Glomerular endothelial cell (primary cell): ENCODE data around the gene WDR31. TPM values are rescaled to one million over a fixed set of nuclear protein-coding genes. Genes with fewer than 3 reads are reported as not detected.
"Not testable (repeated sequence)": the region's sequence is repeated elsewhere in the genome, so short reads cannot be mapped to it uniquely, and the experiment has no call there.

Source experiments
- DNase-seq: peaks from one replicate; pipeline ENCODE4 v3.0.0-alpha.2; 2011; ENCODE audit warnings: low read depth, low spot score; ENCODE audit errors: extremely low read depth
- total RNA-seq: library from RNA; depleted of rRNA; stranded (reverse); fragments of >200 nt; gene quantifications from 2 replicates; pipeline ENCODE4 v1.2.3, GENCODE V29; 2015

WDR31 gene
- total RNA-seq, 1 donor from 2014 or later: 0.99 TPM

DNA sequence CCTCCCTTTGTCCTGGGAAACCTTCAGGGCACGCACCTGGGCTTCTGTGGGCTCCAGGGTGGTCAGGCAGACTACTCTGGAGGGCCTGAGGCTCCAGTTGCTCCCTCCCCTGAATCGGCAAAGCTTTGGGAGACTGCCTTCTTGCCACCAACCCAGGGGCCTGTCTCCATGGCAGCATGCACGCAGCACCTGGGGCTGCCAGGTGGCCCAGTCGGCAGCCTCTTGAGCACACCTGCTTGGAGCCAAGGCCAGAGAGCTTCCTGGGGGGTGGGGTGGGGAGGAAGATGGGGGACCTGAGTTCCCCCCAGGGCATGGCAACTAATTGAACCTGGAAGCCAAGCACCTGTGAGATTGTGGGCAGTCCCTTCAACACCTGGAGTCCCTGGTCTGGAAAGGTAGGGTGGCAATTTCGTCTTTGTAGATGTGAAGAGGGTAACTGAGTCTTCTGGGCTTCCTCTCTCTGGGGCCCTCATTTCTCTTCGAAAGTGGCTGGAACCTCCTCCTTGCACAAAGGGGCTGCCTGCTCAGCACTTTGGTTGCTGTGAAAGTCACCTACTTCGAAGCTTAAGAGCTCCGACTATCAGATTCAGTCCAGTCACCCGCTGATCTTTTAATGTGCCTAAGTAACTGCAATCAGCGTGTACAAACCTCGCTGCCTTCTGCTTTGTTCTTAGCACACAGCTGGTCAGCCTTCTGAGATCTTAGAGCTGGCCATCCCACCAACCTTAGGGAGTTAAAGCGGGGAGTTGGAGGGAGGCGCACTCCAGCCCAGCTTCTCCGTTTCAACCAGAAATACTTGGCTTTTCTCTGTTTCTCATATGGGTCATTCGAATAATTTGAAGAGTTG, 40.9 kb downstream of the WDR31 start:
- DNase-seq: no peak

DNA sequence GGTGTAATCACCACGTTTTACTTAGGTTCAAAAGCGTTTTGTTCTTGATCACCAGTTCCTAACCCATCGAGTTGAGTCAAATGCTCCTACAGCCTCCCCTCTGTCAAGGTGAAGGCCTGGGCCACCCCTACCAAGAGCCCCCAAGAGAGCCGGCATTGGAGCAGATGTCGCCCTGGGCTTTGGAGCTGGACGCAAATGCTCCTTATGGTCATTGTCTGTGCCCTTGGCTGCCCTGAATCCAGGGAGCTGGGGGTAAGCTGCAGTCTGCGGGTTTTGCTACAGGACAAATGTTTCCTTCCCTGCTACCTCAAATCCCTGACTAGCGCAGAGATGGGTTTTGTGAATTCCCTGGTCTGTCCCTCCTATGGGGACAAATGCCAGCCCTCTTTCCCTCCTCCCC, 41.8 kb downstream of the WDR31 start:
- no peak for DNase-seq

DNA sequence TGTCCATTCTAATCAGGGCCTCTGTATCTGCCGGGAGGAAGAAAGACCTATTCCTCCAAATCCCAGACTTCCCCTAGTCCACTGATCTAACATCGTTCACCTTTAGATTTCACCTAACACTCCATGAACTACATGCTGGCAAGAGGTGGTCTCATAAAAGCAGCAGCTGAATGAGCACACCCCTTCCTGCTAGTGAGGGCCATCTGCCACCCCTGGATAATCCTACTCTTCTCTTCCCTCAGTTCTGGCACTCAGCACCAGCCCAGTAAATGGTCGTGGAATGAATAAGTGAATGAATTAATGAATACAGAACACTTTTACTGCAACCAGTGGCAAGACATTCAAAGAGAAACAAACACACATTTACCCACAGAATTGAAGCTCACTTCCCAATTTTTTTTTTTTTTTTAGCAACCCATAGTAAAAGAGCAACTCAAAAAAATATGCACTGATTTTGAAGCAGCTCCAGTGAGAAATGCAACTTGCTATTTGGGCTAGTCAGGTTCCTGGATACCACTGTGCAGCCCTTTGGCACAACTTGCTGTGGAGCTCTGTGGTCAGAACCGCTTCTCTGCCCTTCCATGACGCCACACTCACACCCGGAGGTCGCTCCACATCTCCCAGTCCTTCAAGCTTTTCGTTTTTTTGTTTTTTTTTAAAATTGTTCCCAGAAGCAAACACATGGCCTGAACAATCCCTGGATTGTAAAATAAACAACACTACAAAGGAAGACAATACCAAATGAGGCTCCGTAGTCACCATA, 43.1 kb downstream of the WDR31 start:
- no peak for DNase-seq

DNA sequence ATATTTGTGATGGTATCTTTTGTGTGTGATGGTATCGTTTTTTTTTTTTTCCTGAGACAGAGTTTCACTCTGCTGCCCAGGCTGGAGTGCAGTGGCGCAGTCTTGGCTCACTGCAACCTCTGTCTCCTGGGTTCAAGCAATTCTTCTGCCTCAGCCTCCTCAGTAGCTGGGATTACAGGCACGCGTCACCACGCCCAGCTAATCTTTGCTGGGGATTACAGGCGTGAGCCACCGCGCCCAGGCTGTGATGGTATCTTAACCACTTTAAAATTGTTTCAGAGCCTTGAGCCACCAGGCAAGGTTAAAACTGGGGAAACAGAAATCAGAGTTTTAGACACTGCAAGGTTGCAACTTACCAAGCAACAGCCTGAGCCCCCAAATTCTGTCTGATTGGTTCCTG, 43.8 kb downstream of the WDR31 start:
- not testable (repeated sequence) for DNase-seq

DNA sequence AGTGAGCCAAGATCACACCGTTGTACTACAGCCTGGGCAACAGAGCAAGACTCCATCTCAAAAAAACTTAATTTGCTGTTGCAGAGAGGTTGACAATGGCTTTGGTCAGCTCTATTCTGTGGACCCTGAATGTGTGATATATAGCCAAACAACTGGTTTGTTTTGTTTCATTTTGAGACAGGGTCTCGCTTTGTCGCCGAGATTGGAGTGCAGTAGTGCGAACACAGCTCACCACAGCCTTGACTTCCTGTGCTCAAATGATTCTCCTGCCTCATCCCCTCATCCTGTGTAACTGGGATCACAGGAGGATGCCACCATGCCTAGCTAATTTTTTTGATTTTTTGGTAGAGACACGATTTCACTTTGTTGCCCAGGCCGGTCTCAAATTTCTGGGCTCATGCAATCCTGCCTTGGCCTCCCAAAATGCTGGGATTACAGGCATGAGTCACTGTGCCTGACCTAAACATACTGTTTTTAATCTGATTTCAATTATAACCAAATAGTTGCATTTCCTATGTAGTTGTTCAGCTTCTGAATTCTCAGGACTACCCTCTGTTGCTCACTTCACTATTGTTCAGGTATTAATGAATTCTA, 46.7 kb downstream of the WDR31 start:
- no peak for DNase-seq

DNA sequence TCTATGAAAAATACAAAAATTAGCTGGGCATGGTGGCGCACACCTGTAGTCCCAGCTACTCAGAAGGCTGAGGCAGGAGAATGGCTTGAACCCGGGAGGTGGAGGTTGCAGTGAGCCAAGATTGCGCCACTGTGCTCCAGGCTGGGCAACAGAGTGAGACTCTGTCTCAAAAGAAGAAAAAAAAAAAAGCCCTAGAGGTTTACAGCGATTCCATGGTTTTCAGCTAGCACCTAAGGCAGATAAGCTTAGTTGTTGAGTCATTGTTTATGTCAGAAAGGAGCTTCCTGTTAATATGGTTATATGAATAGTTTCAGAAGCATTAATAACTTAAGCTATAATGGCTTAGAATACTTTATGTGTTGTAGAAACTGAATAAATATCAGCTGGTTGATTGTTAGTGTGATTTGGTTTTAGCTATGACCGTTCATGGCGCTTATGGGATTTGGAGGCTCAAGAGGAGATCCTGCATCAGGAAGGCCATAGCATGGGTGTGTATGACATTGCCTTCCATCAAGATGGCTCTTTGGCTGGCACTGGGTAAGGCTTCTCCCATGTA, 49.9 kb downstream of the WDR31 start:
- DNase-seq: no peak

DNA sequence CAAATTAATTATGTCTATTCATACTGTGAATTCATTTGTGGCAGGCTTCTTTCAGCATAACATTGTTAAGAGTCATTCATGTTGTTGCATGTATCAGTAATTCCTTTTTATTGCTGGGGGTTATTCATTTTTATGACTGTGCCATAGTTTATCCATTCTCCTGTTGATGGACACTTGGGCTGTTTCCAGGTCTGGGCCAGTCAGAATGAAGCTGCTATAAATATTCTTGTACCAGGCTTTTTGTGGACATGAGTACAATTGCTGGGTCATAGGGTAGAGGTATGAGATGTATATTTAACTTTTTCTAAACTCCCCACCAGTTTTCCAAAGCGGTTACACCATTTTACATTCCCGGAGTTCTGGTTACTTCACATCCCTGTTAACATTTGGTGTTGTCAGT, 51.0 kb downstream of the WDR31 start:
- no peak for DNase-seq

DNA sequence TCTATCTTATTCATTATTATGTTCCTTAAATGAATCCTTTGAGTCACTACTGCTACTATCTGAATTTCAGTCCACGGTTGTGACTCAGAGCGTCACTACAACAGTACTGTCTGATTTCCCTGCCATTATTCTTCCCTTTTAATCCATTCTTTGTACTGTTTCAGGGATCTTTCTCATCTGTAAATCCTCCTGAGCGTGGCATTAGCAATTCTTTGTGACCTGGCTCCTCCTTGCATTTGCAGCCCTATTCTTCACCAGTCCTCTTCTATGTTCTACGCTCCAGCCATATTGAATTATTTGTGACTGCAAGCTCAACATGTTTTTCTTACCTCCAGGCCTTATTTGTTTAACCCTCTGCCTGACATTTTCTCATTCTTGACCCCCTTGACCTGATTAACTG, 58.7 kb downstream of the WDR31 start:
- DNase-seq: no peak

DNA sequence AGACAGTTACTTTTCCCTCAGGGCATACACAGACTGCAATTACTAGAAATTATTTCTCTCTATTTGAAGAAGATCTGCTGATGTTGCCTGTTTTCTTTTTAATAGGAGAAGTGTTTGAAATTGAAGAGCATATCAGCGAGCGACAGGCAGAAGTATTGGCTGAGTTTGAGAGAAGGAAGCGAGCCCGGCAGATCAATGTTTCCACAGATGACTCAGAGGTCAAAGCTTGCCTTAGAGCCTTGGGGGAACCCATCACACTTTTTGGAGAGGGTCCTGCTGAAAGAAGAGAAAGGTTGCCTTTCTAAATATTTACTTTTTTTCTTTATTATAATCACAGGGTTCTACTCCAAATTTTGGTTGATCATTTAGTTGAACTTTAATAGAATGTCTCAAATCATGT, 61.2 kb downstream of the WDR31 start:
- no peak for DNase-seq

DNA sequence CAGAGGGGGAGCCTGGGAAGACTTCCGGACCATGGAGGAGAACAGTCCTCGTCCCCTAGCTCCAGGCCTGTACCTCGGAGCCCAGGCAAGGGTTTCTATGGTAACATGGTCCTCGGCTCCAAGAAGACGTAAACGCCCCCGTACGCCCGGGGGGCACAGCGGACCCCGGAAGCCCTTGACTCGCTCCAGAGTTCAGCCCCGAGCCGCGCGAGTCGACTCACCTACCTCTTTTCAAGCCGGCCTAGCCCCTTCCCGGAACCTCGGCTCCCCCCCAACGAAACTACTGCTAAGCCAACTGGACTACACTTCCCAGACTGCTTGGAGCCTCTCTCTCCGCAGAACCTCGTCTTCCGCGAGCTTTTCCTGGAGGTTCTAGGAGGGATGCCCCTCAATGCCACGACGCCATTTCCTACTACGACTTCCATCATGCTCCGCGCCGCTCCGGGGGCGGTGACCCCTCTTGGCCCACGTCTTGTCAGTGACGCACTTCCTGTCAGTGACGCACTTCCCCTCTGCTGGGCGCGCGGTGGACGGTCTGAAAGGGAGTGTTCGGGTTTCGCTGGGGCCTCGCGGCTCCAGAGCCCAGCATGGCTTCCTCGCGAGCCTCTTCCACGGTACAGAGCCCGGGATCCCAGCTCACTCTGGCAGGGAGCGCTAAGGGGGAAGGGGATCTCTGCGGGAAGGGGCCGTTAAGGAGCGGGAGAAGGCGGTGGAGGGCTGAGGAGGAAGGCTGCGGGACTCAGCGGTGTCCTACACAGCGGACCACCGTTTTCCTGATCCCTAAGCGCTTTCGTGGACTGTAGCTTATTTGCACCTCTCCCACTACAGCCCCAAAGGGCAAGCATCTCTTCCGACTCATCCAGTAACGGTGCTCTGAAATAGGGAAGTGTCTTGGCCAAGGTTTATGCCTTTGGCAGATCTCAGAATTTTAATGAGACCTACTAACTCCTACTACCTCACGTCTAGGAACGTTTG, 64.6 kb downstream of the WDR31 start, which contains the start of the genes CDC26 and PRPF4:
Gene CDC26, minus strand, starts transcription at position 416 of the 975 bp plus-strand sequence. CDS start 3,065 bp downstream, outside the sequence.
Gene PRPF4, plus strand, starts transcription at position 502 of the 975 bp plus-strand sequence. Its CDS starts 86 bp downstream, at position 588.
- DNase-seq: peak; percentile 93

DNA sequence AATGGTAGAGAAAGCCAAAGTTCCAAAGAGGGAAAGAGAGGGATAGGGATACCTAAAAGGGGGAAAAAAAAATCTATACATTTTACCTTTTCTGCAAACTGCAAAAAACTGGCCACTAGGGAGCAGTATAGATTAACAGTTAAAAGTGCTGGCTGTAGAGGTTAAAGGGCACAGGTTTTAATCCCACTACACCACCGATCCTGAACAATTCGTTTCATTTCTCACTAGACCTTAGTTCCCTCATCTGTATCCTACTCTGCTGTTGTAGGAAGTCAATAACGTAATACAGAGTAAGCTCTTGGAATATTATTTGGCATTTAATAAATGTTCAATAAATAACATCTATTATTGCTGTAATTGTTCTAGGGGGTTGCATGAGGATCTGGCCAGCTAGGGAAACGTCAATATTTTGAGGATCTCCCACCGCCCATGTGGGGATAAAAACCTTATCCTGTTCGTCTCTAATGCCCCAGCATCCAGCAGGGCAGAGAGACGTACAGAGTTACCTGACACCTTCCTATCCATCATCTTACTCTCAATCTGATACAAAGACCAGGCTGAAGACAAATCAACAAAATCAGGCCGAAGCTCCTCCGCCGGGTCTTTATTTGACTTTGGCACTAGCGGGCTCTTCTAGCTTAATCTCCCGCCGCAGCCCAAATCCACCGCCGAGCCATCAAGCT, 65.5 kb downstream of the WDR31 start:
- DNase-seq: peak; percentile 39

DNA sequence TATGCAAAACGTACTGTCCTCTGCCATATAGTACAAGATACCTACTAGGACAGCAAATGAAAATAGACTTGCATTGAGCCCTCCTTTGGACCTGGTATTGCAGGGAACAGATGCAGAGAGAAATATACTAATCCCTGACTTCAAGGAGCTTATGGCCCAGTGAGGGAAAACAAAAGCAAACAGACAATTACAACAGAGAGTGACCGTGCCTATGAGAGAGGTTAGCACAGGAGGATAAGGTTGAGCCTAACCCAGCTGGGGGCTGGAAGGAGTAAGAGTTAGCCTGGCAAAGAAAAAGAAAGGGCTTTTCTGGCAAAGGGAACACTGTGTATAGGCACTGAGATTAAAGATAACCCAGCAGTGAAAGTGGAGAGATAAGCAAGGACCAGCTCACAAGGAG, 70.2 kb downstream of the WDR31 start:
- no peak for DNase-seq

DNA sequence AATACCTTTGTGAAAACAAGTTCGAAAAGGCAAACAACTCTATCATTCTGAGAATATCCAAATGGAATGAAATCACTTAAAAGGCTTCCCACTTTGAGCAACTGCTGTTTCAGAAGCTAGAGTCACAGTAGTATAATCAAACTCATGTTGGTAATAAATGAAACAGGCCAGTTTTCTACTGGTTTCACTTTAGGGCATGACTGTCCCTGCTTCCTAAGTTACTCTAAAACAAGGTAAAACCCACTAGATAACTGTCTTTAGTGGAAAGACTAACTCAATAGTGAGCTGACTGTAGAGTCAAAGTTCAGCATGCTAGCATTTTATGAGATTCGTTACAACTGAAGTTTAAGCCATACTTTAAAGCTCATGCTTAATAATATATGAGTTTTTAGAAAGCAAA, 70.7 kb downstream of the WDR31 start:
- no peak for DNase-seq

DNA sequence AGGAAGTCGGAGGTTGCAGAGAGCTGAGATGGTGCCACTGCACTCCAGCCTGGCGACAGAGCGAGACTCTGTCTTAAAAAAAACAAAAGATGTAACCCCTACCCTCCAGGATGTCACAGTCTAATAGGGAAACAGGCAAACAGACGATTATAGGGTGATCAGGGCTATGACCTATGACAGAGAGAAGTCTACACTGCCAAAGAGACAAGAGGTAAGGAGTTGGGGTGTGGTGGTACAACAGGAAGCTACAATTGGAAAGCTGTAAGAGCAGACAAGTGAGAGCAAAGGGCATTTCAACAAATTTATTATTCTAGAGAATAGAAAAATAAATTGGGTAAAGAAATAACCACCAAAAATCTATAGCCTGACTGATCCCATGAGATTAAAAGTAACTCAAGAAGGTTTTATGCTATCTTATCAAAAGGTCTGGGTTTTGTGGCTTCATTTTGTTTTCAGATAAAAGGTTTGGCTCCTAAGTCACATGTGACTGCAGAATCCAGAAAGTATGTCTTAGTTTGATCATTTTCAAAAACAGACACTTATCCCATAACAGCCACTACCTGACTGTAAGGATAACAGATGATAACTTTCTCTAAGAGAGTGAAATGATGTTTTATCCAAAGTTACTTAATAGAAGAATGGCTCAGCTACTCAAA, 72.0 kb downstream of the WDR31 start:
- no peak for DNase-seq

DNA sequence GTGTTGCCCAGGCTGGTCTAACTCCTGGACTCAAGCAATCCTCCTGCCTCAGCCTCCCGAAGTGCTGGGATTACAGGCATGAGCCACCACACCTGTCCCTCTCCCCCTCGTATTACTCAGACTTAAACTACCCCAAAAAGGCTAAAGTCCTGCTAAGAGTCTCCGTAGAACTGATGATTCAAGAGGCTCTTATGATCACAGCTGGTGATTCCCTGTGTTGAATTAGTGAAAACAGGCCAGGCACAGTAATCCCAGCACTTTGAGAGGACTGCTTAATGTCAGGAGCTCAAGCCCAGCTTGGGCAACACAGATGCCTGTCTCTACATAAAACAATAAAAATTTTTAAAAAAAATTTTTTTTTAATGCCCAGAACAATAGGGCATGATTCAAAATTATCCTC, 73.9 kb downstream of the WDR31 start:
- DNase-seq: no peak
